ENCODE results near the gene BAIAP3.

BAIAP3 gene

GRCh38 chr16:1381612-1382406, 48.4 kb downstream of the BAIAP3 start:
- no peak for DNase-seq (ENCODE audit: extremely low read depth in 1 of 2, low read depth in 1 of 2)

- no peak for DNase-seq (ENCODE audit: extremely low read depth in 1 of 2, low read depth in 1 of 2)
Observed at GRCh38 chr16:1383556-1383955, 50.1 kb downstream of the BAIAP3 start.

GRCh38 chr16:1385232-1385631, 51.8 kb downstream of the BAIAP3 start:
- no peak for DNase-seq (ENCODE audit: extremely low read depth in 1 of 2, low read depth in 1 of 2)

GRCh38 chr16:1387331-1387730, 53.9 kb downstream of the BAIAP3 start:
- no peak for DNase-seq (ENCODE audit: extremely low read depth in 1 of 2, low read depth in 1 of 2)

- no peak for DNase-seq (ENCODE audit: extremely low read depth in 1 of 2, low read depth in 1 of 2)
Observed at GRCh38 chr16:1389762-1390161, 56.3 kb downstream of the BAIAP3 start.

GRCh38 chr16:1390239-1390779, 56.9 kb downstream of the BAIAP3 start:
- DNase-seq (ENCODE audit: extremely low read depth in 1 of 2, low read depth in 1 of 2) = no peak

GRCh38 chr16:1392826-1393225, 59.4 kb downstream of the BAIAP3 start:
- DNase-seq (ENCODE audit: extremely low read depth in 1 of 2, low read depth in 1 of 2) = no peak

GRCh38 chr16:1393613-1394176, 60.2 kb downstream of the BAIAP3 start:
- no peak for DNase-seq (ENCODE audit: extremely low read depth in 1 of 2, low read depth in 1 of 2)

GRCh38 chr16:1394367-1394951, 61.0 kb downstream of the BAIAP3 start:
- DNase-seq (ENCODE audit: extremely low read depth in 1 of 2, low read depth in 1 of 2) = no peak

GRCh38 chr16:1395444-1396031, 62.1 kb downstream of the BAIAP3 start:
- no peak for DNase-seq (ENCODE audit: extremely low read depth in 1 of 2, low read depth in 1 of 2)

GRCh38 chr16:1397779-1398178, 64.3 kb downstream of the BAIAP3 start:
- DNase-seq (ENCODE audit: extremely low read depth in 1 of 2, low read depth in 1 of 2) = no peak

GRCh38 chr16:1398351-1398750, 64.9 kb downstream of the BAIAP3 start:
- no peak for DNase-seq (ENCODE audit: extremely low read depth in 1 of 2, low read depth in 1 of 2)
